ENCODE results near the gene CD247.

Gene CD247

DNA sequence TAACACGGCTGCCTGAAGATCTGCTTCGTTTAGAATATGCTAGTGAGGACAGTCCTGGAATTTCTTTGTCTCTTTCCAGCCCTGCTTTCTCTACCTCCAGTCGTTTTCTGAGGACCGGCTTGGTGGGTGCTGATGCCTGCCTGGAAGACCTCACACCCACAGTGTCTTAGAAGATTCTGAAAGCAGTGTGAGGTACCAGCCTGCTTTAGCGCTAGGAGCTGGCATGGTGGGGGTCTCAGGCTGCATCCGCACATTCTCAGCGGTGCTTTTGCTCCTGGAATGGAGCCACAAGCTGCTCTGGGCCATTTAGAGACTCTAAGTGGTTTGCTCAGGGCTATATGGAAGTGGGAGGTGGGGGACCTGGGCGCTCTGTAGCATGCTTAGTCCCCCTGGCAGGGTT is 61.4 kb downstream of the CD247 start:
- peaks cover 43% of the 10 kb centered on the region for H3K4me1 Mint-ChIP-seq (ENCODE audit: low read depth)
- peak overlapping the region; percentile 78 for H3K4me3 Mint-ChIP-seq
- H3K27me3 Mint-ChIP-seq (ENCODE audit: low read depth), result no peaks in the 10 kb centered on the region
- H3K9me3 Mint-ChIP-seq, result no peaks in the 10 kb centered on the region
- peaks cover 24% of the 10 kb centered on the region for H3K36me3 Mint-ChIP-seq (ENCODE audit: low read depth)
- H3K27ac Mint-ChIP-seq, result peak overlapping the region; percentile 82

DNA sequence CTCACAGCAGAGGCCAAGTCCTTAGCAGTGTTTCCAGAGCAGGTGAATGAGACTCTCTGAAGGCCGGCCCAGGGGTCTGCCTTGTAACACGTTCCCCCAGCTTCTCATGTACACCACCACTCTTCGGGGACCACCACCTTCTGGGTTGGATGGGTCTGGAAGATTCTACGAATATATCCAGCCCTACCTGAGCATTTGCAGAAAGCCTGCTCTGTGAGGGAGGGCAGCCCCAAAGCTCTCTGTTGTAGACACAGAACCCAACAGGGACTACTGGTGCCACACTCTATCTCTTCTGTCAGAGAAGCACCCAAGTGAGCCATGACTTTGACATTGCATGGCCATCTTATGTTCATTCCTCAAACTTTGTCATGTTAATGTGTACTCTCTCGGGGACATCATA is 61.8 kb downstream of the CD247 start:
- Mint-ChIP-seq H3K9me3 (no peaks in the 10 kb centered on the region), H3K4me1 (ENCODE audit: low read depth) (peaks cover 45% of the 10 kb centered on the region), H3K4me3 (peak overlapping the region; percentile 78), H3K27me3 (ENCODE audit: low read depth) (no peaks in the 10 kb centered on the region), H3K27ac (peak overlapping the region; percentile 82), H3K36me3 (ENCODE audit: low read depth) (peaks cover 24% of the 10 kb centered on the region)

DNA sequence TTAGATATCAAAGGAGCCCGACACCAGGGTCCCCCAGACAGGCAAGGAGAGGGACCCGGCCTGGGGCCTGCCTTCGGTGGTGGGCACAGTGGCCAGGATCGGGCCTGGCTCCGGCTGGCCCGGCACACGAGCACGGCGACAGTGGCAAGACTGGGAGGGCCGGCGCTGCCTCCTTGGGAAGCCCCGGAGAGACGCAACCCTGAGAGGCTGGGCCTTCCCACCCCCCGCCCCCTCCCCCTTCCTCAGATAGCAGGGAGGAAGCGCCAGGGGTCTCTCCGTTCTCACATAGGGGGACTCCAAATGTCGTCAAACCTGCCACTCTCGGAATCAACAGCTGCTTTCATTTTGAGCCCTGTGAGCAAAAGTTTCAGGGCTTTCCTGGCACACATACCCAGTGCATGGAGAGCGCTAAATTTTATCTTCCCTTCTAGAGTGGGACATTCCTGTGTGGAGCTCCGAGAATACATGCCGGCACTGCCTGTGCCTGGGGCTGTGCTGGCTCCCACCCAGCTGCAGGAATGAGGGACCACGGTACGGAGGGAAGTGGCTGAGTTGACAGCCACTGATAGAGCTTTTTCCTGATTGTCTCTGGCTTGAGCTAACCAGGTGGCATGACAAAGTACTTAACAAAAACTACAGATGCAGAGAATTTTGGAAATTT is 62.4 kb downstream of the CD247 start:
- Mint-ChIP-seq H3K27me3 (ENCODE audit: low read depth) (no peaks in the 10 kb centered on the region), H3K36me3 (ENCODE audit: low read depth) (peaks cover 26% of the 10 kb centered on the region), H3K9me3 (no peaks in the 10 kb centered on the region), H3K4me1 (ENCODE audit: low read depth) (peaks cover 48% of the 10 kb centered on the region), H3K4me3 (peak overlapping the region; percentile 78), H3K27ac (peak overlapping the region; percentile 82)

DNA sequence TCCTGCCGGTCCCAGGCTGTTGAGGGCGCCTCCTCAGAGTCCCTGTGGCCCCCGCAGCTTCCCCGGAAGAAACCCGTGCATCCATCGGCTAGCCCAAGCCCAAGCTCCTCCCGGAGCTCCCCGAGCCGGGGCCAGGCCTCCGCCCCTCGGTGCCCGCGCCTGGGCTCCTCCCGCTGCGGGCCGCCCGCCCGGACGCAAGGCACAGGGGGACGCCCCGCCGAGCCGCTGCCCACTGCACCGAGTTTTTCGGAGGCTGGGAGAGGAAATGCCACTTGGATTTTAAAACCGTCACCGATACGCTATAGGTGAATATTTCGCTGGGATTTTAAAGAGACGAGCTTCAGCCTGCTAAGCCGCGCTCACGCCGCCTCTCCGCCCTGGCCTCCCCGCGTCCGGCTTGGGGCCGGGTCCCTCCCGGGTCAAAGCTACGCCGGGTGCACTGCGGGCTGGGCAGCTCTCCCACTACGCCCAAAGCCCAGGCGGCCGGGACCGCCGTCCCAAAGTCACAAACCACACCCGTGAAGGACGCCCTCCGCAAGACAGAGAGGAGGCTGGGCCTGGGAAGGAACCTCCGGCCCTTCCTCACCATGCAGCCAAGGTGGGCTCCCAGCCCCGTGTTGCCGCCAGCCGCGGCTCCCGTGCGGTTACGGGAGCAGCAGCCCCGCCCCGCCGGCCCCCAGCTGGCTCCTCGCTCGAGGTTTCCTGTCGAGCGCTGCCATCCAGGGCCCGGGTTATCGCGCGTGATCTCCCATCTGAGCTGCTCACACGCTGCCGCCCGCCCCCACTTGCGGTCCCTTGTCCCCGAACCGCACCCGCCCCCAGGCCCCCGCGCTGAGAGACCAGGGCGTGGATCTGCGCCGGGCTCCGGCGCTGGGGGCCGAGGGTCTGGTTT is 63.2 kb downstream of the CD247 start:
- Mint-ChIP-seq H3K4me3 (peak overlapping the region; percentile 54), H3K4me1 (ENCODE audit: low read depth) (peaks cover 51% of the 10 kb centered on the region), H3K27ac (peak overlapping the region; percentile 14), H3K36me3 (ENCODE audit: low read depth) (peaks cover 21% of the 10 kb centered on the region), H3K9me3 (no peaks in the 10 kb centered on the region), H3K27me3 (ENCODE audit: low read depth) (no peaks in the 10 kb centered on the region)

DNA sequence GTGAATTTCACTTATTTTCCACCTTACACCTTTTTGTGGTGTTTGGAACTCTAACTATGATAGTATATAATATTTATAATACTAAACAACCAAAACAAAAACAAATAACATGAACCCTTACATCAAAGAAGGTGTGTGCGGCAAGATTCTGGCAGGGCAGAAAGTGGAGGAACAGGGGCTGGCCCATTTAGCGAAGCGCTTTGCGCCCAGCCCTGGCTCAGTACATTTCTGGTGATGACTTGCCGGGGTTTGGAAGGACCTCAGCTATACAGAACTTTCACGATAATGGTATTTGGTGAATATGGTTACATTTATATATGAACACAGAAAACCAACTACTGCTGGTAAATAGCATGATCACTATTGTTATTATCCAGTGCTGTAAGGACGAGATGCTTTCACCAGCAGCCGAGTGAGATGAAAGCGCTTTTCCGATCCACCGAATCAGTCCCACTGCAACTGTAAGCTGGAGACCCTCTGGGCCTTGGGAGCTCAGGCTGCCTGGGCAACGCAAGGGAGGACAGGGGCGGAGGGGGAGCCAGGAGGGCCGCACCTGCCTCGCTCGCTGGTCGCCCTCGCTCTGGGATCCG is 63.9 kb downstream of the CD247 start:
- H3K27ac Mint-ChIP-seq, result peak overlapping the region; percentile 28
- peaks cover 51% of the 10 kb centered on the region for H3K4me1 Mint-ChIP-seq (ENCODE audit: low read depth)
- no peaks in the 10 kb centered on the region for H3K27me3 Mint-ChIP-seq (ENCODE audit: low read depth)
- H3K4me3 Mint-ChIP-seq, result peak overlapping the region; percentile 69
- H3K9me3 Mint-ChIP-seq, result no peaks in the 10 kb centered on the region
- H3K36me3 Mint-ChIP-seq (ENCODE audit: low read depth), result peaks cover 21% of the 10 kb centered on the region

DNA sequence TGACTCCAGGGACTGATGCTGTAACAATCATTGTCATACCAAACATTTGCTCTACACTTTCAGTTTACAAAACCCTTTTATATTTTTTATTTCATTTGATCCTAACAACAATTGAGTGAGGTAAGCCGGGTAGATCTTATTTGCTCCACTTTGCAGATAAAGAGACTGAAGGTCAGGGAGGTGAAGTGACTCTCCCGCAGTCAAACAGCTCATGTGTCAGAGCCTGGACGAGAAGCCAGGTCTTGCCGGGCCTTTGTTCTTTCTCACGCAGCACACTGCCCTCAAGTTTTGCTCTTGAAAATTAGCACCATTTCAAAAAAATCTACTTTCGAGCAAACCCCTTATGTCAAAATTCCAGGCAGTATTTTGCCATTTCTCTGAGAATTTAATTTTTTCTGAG is 65.2 kb downstream of the CD247 start:
- H3K36me3 Mint-ChIP-seq (ENCODE audit: low read depth), result peaks cover 18% of the 10 kb centered on the region
- peak overlapping the region; percentile 6 for H3K4me3 Mint-ChIP-seq
- peaks cover 57% of the 10 kb centered on the region for H3K4me1 Mint-ChIP-seq (ENCODE audit: low read depth)
- H3K27ac Mint-ChIP-seq, result peak overlapping the region; percentile 37
- H3K27me3 Mint-ChIP-seq (ENCODE audit: low read depth), result no peaks in the 10 kb centered on the region
- no peaks in the 10 kb centered on the region for H3K9me3 Mint-ChIP-seq

DNA sequence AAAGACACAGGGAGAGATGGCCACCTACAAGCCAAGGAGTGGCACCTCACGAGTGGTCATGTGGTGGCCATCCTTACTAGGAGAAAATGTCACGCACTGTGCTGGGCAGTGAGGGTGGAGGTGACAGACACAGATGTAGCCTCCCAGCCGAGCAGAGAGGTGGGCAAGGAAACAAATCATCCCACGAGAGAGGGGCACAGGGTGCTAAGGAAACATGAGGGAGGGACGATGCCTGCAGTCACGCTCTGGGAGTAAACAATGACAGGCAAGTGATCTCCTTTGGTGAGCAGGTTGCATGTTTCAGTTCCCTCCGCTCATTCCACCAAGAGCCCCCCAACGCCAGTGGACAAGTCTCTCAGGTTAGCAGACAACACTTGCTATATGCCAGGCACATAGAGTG is 65.8 kb downstream of the CD247 start:
- Mint-ChIP-seq H3K4me1 (ENCODE audit: low read depth) (peaks cover 57% of the 10 kb centered on the region), H3K27ac (no peak overlapping the region), H3K9me3 (no peaks in the 10 kb centered on the region), H3K4me3 (no peak overlapping the region), H3K36me3 (ENCODE audit: low read depth) (peaks cover 12% of the 10 kb centered on the region), H3K27me3 (ENCODE audit: low read depth) (no peaks in the 10 kb centered on the region)

DNA sequence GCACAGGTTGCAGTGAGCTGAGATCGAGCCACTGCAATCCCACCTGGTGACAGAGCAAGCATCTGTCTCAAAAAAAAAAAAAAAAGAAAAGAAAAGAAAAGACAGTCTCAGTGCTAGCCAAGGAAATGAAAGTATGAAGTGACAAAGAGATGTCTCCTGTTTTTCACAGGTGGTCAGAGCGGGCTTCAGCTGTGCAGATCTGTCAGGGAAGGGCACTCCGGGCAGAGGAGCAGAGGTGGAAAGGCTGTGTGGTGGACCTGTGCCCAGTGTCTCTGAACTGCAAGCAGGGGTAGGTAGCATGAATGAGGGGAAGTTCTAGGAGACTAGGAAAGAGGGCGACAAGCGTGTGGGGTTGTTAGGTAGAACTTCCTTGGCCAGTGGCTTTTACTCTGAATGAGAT is 67.5 kb downstream of the CD247 start:
- peaks cover 20% of the 10 kb centered on the region for H3K36me3 Mint-ChIP-seq (ENCODE audit: low read depth)
- no peaks in the 10 kb centered on the region for H3K9me3 Mint-ChIP-seq
- H3K4me1 Mint-ChIP-seq (ENCODE audit: low read depth), result peaks cover 56% of the 10 kb centered on the region
- peak overlapping the region; percentile 77 for H3K4me3 Mint-ChIP-seq
- no peaks in the 10 kb centered on the region for H3K27me3 Mint-ChIP-seq (ENCODE audit: low read depth)
- H3K27ac Mint-ChIP-seq, result peak overlapping the region; percentile 88

DNA sequence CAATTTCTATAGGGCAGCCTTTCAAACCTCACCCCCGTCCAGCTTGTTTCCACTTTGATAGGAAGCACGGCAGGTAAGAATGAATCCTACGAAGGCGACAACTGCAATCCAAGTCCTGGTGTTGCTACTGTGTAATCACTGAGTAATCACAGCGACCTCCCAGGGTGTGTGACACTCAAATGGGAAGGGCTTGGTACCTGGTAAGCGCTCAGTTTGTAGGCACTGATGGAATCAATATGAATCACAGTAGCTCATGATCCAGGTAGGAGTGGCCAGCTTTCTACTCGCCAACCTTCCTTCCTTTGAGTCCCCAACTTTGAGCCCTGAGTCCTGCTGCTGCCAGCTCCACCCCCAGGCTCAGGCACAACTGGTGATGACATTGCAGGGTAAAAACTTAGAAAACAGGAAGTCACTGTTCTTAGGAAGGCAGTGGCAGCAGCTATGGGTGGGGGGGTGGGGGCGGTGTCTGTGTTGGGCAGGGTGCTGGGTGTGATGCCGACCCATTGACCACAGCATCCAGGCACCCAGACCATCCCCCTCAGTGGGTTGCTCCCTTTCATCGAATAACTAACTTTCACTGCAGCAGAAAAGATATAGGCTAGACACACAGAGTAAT is 70.7 kb downstream of the CD247 start:
- Mint-ChIP-seq H3K9me3 (no peaks in the 10 kb centered on the region), H3K4me1 (ENCODE audit: low read depth) (peaks cover 63% of the 10 kb centered on the region), H3K27ac (peak overlapping the region; percentile 96), H3K4me3 (peak overlapping the region; percentile 75), H3K27me3 (ENCODE audit: low read depth) (no peaks in the 10 kb centered on the region), H3K36me3 (ENCODE audit: low read depth) (peaks cover 29% of the 10 kb centered on the region)

DNA sequence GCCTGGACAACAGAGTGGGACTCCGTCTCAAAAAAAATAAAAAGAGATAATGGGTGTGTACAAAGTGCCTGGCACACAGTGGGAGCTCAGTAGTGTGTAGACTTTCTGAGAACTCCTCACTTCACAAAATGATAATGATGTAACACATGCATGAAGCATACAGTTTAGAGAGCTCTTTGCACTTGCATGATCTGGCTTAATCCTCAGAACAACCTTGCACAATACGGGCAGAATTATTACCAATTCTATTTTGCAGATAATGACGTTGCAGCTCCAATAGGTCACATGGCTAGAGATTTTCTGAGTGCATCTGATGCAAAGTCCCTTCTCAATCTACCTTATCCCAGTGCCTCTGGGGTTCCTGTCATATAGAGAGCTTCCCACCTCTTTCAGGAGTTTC is 71.4 kb downstream of the CD247 start:
- Mint-ChIP-seq H3K27ac (peak overlapping the region; percentile 96), H3K4me3 (peak overlapping the region; percentile 75), H3K27me3 (ENCODE audit: low read depth) (no peaks in the 10 kb centered on the region), H3K4me1 (ENCODE audit: low read depth) (peaks cover 63% of the 10 kb centered on the region), H3K9me3 (no peaks in the 10 kb centered on the region), H3K36me3 (ENCODE audit: low read depth) (peaks cover 27% of the 10 kb centered on the region)

DNA sequence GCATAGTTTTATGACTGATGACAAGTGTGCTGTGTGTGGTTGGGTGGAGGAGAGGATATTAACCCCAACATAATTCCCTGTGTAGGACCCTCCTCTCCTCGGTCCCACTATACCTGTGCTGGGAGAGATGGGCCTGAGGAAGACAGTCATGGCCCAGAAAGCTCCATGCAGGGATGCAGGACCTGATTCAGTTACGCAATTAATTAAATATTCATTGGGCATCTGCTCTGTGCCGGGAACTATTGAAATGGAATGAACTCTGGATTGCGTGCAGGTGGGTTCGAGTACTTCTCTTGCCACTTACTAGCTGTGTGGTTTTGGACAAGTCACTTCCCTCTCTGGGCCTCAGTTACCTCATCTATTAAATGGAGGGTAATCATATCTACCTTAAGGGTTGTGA is 74.6 kb downstream of the CD247 start:
- H3K27me3 Mint-ChIP-seq (ENCODE audit: low read depth), result no peaks in the 10 kb centered on the region
- H3K36me3 Mint-ChIP-seq (ENCODE audit: low read depth), result peaks cover 37% of the 10 kb centered on the region
- H3K9me3 Mint-ChIP-seq, result no peaks in the 10 kb centered on the region
- H3K4me1 Mint-ChIP-seq (ENCODE audit: low read depth), result peaks cover 64% of the 10 kb centered on the region
- peak overlapping the region; percentile 37 for H3K27ac Mint-ChIP-seq
- H3K4me3 Mint-ChIP-seq, result no peak overlapping the region

DNA sequence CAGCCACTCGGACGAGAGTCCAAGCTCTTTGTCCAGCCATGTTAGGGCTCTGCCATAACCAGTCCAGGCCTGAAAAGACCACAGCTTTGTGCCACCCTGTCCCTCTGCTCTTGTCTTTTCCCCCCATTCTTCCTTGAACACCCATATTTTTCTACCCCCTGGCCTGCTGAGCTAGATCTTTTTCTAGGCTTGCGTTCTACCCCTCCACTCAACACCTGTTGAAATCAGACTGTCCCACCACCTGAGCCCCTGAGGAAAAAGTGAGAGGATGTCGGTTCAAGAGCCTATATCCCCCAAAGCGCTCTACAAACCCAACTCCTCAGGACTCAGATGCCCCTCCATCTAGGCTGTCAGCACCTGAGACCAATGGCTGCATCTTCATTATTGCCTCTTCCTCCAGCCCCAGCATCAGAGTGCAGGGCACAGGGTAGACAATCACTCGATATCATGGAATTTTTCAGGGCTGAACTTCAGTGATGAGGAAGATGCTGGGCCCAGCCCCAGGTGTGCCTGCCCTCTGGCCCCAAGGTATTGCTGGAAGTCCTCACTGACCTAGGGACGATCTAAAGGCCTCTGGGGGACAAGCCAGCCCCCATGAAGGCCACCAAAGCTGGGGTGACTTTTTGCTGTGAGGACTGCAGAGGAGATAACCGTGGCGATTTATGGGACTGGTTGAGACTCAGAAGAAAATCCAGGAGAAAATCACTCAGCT is 75.3 kb downstream of the CD247 start:
- Mint-ChIP-seq H3K36me3 (ENCODE audit: low read depth) (peaks cover 43% of the 10 kb centered on the region), H3K27me3 (ENCODE audit: low read depth) (no peaks in the 10 kb centered on the region), H3K4me3 (no peak overlapping the region), H3K9me3 (no peaks in the 10 kb centered on the region), H3K4me1 (ENCODE audit: low read depth) (peaks cover 64% of the 10 kb centered on the region), H3K27ac (peak overlapping the region; percentile 81)

DNA sequence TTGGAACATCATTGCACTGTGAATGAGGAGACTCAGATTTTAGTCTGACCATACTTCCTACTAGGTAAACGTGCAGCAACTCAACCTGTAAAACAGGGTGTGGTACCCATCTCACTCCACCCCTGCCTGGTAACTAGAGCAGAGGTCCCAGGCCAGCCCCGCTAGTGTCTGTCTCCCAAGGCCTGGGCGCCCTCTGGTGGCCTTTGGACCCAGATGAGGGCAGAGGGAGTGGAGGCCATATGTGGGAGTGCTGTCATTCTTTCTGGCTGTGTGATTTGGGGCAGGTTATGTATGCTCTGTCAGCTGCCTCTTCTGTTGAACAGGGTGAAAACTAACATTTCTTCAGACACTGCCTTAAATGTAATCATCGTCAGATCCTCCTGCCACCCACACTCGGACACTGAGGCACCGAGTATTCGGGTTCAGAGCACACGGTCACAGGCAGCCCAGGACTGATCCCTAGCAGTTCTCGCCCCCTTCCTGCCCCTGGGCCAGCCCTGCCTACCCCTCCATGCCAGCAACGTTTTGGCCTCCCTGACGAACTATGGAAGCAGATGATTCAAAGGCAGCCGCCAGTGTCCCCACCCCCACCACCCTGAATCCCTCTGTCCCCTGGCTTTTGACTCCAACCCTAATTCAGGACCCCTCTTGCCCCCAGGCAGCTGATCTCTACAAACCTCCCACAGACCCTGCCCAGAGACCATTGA is 76.0 kb downstream of the CD247 start:
- Mint-ChIP-seq H3K36me3 (ENCODE audit: low read depth) (peaks cover 49% of the 10 kb centered on the region), H3K4me1 (ENCODE audit: low read depth) (peaks cover 63% of the 10 kb centered on the region), H3K9me3 (no peaks in the 10 kb centered on the region), H3K4me3 (no peak overlapping the region), H3K27ac (peak overlapping the region; percentile 81), H3K27me3 (ENCODE audit: low read depth) (no peaks in the 10 kb centered on the region)

Data from T-helper 1 cell treated with Interleukin-12 subunit alpha and Interleukin-12 subunit beta and Interleukin-4 antibody, amounts not matched to agents 30 μg/mL and 1 μg/mL, for 36 hours (primary cell).